Inflammatory macrophage treated with lipopolysaccharide for 1 hour (primary cell): Measurements from ENCODE around the gene P4HA1.
"Not testable (repeated sequence)": the region's sequence is repeated elsewhere in the genome, so short reads cannot be mapped to it uniquely, and the experiment has no call there.

Experiments used
- DNase-seq, 2 donors: peaks; one replicate each; pipeline ENCODE4 v3.0.0-alpha.2; 2020 to 2022

Gene P4HA1

DNA sequence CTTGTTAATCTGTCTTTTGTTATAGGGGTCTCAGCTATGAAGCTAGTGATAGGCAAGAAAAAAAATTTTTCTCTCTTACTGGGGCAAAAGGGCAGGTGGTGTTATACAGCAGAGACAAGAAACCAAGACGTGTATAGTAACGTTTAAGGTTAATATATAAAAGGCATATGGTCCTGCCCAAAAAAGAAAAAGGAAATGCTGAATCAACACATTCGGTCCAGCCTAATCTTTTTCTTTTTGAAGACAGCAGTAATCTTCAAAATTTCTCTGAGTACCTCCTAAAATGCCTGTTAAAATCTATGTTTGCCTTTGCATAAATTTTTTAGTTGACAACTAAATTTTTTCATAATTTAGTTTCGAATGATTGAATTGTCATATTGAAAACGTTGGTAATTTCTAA lies 54.5 kb downstream of the P4HA1 start:
- DNase-seq: no peak

DNA sequence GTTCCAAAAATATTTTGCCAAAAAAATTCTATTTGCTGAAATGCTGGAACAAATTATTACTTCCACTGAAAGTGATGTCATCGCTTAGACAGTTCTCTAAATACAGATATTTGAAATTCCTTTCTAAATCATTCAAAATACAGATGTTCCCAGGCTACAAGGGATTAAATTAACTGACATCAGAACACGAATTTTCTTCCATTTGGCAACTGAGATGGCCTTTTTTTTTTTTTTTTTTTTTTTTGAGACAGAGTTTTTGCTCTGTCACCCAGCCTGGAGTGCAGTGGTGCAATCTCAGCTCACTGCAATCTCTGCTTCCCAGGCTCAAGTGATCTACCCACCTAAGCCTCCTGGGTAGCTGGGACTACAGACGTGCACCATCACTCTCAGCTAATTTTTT lies 57.0 kb downstream of the P4HA1 start:
- DNase-seq: no peak

DNA sequence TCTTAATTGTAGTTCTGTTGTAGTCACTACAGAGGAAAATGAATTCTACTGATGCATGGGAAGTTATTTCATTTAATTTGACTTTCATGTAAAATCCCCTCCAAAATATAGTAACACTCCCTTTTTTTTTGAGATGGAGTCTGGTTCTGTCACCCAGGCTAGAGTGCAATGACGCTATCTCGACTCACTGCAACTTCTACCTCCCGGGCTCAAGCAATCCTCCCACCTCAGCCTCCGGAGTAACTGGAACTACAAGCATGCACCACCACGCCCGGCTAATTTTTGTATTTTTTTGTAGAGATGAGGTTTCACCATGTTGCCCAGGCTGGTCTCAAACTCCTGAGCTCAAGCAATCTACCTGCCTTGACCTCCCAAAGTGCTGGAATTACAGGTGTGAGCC lies 60.4 kb downstream of the P4HA1 start:
- DNase-seq: not testable (repeated sequence)

DNA sequence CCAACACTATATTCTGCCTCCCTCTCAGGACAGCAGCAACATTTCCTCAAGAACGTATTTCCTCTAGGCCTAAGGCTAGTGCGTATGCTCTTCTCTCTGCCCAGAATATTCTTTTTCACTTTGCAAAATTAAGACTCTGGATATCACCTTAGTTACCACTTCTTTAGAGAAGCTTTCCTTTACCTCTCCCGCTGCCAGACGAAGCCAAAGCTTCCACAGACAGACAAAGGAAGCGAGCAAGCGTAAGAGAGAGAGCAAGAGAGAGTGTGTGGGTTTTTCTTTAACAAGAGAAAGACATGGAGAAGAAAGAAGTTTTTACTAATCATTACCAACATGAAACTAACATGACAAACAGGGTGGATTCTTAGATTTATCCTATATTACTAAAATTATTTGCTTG lies 64.1 kb downstream of the P4HA1 start:
- DNase-seq: no peak

DNA sequence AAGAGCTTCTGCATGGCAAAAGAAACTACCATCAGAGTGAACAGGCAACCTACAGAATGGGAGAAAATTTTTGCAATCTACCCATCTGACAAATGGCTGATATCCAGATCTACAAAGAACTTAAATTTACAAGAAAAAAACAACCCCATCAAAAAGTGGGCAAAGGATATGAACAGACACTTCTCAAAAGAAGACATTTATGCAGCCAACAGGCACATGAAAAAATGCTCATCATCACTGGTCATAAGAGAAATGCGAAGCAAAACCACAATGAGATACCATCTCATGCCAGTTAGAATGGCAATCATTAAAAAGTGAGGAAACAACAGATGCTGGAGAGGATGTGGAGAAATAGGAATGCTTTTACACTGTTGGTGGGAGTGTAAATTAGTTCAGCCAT lies 70.0 kb downstream of the P4HA1 start:
- DNase-seq: not testable (repeated sequence)

DNA sequence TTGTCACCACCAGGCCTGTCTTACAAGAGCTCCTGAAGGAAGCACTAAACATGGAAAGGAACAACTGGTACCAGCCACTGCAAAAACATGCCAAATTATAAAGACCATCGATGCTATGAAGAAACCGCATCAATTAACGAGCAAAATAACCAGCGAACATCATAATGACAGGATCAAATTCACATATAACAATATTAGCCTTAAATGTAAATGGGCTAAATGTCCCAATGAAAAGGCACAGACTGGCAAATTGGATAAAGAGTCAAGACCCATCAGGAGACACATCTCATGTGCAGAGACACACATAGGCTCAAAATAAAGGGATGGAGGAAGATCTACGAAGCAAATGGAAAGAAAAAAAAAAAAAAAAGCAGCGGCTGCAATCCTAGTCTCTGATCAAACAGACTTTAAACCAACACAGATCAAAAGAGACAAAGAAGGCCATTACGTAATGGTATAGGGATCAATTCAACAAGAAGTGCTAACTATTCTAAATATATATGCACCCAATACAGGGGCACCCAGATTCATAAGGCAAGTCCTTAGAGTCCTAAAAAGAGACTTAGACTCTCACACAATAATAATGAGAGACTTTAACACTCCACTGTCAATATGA lies 73.1 kb downstream of the P4HA1 start:
- not testable (repeated sequence) for DNase-seq

GRCh38 chr10:73022961-73023360 lies 73.7 kb downstream of the P4HA1 start:
- DNase-seq: not testable (repeated sequence)

DNA sequence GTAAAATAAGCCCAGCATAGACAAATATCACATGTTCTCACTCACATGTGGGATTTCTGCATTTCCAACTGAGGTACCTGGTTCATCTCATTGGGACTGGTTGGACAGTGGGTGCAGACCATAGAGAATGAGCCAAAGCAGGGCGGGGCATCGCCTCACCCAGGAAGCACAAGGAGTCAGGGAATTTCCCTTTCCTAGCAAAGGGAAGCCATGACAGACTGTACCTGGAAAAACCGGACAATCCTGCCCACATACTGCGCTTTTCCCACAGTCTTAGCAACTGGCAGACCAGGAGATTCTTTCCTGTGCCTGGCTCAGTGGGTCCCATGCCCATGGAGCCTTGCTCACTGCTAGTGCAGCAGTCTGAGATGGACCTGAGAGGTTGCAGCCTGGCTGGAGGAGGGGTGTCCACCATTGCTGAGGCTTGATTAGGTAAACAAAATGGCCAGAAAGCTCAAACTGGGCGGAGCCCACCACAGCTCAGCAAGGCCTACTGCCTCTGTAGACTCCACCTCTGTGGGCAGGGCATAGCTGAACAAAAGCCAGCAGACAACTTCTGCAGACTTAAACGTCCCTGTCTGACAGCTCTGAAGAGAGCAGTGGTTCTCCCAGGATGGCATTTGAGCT lies 75.0 kb downstream of the P4HA1 start:
- not testable (repeated sequence) for DNase-seq

DNA sequence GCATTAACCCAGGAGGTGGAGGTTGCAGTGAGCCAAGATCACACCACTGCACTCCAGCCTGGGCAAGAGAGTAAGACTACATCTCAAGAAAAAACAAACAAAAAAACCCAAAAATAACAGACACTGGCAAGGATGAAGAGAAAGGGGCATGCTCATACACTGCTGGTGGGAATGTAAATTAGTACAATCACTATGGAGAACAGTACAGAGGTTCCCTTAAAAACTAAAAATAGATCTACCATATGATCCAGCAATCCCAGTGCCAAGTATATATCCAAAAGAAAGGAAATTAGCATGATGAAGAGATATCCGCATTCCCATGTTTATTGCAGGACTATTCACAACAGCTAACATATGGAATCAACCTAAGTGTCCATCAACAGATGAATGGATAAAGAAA lies 75.6 kb downstream of the P4HA1 start:
- no peak for DNase-seq

GRCh38 chr10:73019100-73019499 lies 77.6 kb downstream of the P4HA1 start:
- no peak for DNase-seq

- DNase-seq: no peak
Observed at GRCh38 chr10:73018632-73019031, 78.0 kb downstream of the P4HA1 start.

GRCh38 chr10:73017955-73018480 lies 78.6 kb downstream of the P4HA1 start:
- DNase-seq: no peak

GRCh38 chr10:73015779-73016178 lies 80.9 kb downstream of the P4HA1 start:
- DNase-seq: no peak

DNA sequence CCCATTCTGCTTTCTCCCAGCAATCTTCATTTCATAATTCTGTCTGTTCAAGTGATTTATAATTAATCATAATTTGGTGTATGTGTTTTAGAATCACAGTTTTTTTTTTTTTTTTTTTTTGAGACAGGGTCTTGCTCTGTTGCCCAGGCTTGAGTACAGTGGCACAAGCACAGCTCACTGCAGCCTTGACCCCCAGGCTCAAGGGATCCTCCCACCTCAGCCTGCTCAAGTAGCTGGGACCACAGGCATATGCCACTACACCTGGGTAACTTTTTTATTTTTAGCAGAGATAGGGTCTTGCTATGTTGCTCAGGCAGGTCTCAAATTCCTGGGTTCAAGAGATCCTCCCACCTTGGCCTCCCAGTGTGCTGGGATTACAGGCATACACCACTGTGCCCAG lies 92.8 kb downstream of the P4HA1 start:
- no peak for DNase-seq

DNA sequence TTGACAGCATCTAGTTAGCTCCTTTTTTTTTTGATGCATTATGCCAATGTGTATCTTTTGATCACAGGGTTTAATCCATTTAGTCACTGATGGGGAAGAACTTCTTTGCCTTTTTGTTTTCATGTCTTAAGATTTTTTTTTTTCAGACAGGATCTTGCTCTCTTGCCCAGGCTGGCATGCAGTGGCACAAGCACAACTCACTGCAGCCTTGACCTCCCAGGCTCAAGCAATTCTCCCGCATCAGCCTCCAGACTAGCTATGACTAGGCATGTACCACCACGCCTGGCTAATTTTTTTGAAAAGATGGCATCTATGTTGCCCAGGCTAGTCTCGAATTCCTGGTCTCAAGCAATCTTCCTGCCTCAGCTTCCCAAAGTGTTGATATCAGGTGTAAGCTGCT lies 95.7 kb downstream of the P4HA1 start:
- DNase-seq: no peak

DNA sequence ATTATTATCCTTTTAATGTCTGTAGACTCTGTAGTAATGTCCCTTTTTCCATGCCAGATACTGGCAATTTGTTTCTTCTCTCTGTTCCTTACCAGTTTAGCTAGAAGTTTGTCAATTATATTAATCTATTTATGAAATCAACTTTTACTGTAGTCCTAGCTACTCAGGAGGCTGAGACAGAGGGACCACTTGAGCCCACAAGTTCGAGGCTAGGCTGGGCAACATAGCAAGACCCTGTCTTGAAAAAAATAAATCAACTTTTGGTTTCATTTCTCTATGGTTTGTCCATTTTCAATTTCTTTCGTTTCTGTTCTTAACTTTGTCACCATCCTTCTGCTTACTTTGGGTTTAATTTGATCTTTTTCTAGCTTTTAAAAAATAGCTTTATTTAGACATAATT lies 99.6 kb downstream of the P4HA1 start:
- DNase-seq: no peak

GRCh38 chr10:72995459-72995858 lies 101.2 kb downstream of the P4HA1 start:
- not testable (repeated sequence) for DNase-seq

DNA sequence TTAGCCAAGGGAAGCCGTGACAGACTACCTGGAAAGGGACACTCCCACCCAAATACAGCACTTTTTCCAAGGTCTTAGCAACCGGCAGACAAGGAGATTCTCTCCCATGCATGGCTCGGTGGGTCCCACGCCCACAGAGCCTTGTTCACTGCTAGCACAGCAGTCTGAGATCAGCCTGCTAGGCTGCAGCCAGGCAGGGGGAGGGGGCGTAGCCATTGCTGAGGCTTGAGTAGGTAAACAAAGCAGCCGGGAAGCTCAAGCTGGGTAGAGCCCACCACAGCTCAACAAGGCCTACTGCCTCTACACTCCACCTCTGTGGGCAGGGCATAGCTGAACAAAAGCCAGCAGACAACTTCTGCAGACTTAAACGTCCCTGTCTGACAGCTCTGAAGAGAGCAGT lies 106.9 kb downstream of the P4HA1 start:
- not testable (repeated sequence) for DNase-seq

- DNase-seq: not testable (repeated sequence)
Observed at GRCh38 chr10:72984618-72985017, 112.0 kb downstream of the P4HA1 start.

DNA sequence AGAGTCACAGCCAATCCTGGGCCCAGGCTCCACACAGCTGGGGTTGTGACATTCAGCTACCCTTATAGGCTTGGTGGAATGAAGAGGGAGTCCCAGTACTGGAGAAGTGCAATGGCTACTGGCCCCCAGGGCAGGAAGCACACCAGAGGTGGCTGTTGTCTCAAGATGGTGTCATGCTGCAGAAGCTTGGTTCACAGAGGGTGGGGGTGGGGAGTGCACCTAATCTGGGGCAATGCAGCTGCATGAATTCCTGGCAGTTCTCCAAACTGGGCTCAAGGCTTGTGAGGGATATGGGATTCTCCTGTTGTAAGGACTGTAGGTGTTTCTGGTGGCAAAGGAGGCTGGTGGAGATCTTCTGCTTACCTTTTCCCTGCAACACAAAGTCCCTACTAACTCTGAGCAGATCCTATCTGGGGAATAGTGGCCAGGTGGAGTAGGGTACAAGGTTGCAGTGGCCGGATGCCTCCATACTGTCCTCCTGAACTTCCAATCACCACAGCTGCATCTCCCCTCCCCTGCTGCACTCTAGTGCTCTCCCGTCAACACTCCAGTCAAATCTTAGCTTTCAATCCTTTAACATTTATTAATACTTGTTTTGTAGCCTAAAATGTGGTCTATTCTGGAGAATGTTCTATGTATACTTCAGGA lies 114.7 kb downstream of the P4HA1 start:
- no peak for DNase-seq

DNA sequence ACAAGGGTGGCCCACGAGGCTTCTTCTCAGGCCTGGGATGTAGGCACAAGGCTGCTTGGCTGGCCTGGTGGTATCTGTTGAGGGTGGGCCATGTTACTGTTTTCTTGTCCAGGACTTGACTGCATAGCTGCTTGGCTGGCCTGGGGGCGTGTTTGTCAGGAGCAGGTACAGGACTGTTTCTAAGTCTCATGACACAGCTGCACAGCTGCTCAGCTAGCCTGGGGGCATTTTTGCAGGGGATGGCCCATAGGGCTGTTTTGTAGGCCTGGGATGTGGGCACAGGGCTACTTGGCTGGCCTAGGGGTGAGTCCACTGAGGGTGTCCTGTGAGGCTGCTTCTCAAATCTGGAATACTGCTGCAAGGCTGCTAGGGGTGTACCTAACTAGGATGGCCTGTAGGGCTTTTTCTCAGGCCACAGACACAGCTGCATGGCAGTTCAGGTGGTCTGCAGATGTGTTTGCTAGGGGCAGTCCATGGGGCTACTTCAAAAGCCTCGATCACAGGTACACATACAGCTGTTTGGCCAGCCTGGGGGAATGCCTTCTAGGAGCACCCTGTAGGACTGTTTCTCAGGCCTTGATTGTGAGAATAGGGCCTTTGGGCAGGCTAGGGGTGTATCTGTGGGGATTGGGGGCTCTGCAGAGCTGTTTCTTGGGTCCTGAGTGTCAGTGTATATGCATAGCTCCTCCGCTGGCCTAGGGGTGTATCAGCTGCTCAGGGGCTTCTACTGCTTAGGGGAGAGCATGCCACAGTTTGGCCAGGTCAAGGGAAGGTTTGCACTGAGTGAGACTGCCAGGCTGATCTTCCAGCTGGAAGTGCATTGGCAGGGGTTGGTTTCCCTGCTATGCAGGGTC lies 115.4 kb downstream of the P4HA1 start:
- DNase-seq: no peak

DNA sequence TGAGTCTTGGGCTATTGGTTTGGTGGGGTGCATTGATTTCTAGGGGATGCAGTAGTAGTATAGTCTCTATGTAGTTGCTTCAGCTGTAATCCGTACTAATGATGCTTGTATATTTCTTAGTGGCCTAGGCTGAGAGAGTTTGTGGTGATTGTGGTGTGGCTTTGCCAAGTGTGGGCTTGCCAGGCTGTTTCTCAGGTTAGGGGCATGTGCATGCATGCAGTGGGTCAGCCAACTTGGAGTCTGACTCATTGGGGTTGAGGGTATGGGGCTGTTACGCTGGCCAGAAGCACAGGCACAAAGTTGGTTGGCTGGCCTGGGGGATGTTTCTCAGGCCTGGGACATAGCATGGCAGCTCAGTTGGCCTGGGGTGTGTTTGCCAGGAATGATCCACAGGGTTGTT lies 116.3 kb downstream of the P4HA1 start:
- DNase-seq: no peak

- no peak for DNase-seq
Observed at GRCh38 chr10:72979709-72980108, 117.0 kb downstream of the P4HA1 start.
